Stomach (tissue), 4 donors: Measurements from ENCODE around the gene CEP72.

Experiments
- CTCF ChIP-seq, 7 experiments: fragments of 450-650 bp in 4 of 7; fragments of 200-600 bp in 3 of 7; sonication (generic) in 3 of 7; IDR thresholded peaks; one replicate each; pipeline ENCODE4 v1.5.1; 2016 to 2019; ENCODE audit warnings: antibody characterized with exemption in 7 of 7, control low read depth in 2 of 7, mild to moderate bottlenecking in 1 of 7
- EP300 ChIP-seq: sonication (generic); formaldehyde crosslinking; IDR thresholded peaks from one replicate; pipeline ENCODE4 v1.6.1; 2017; ENCODE audit warnings: antibody characterized with exemption
- POLR2A ChIP-seq, 4 donors: fragments of 450-650 bp; IDR thresholded peaks; one replicate each; pipeline ENCODE4 v1.6.1; 2016; ENCODE audit warnings: antibody characterized with exemption in 4 of 4, control low read depth in 2 of 4, mild to moderate bottlenecking in 1 of 4, moderate library complexity in 1 of 4
- POLR2AphosphoS5 ChIP-seq, 3 donors: sonication (generic); formaldehyde crosslinking; IDR thresholded peaks; one replicate each; pipeline ENCODE4 v1.6.1; 2016; ENCODE audit warnings: antibody characterized with exemption in 3 of 3

GRCh38 chr5:654071-654778, 42.1 kb downstream of the CEP72 start:
- no peak for TF ChIP-seq CTCF (IDR thresholded peaks at IDR 0.05)
- no peak for TF ChIP-seq EP300
- TF ChIP-seq POLR2AphosphoS5 (IDR thresholded peaks at IDR 0.05), result no peak
- TF ChIP-seq POLR2A (IDR thresholded peaks at IDR 0.05), result no peak
